Activated T-cell treated with anti-CD3 and anti-CD28 coated beads for 48 hours (primary cell): Measurements from ENCODE around the gene PRLHR.
A peak's percentile ranks its signal among the peaks of the same experiment; 100 is the strongest.

ENCODE experiments used
- DNase-seq: peaks from one replicate; pipeline ENCODE4 v3.0.0-alpha.2; 2020; ENCODE audit warnings: low read depth

The PRLHR gene

GRCh38 chr10:118563373-118563890, 32.0 kb downstream of the PRLHR start:
- no peak for DNase-seq

GRCh38 chr10:118562851-118563250, 32.6 kb downstream of the PRLHR start:
- DNase-seq, result no peak

- DNase-seq, result no peak
Measured at GRCh38 chr10:118557946-118558345, 37.5 kb downstream of the PRLHR start.

- DNase-seq, result no peak
Measured at GRCh38 chr10:118551535-118552100, 43.8 kb downstream of the PRLHR start.

- no peak for DNase-seq
Measured at GRCh38 chr10:118547282-118547681, 48.2 kb downstream of the PRLHR start.

- DNase-seq, result no peak
Measured at GRCh38 chr10:118546479-118546878, 49.0 kb downstream of the PRLHR start.

- no peak for DNase-seq
Measured at GRCh38 chr10:118545381-118545780, 50.1 kb downstream of the PRLHR start.

GRCh38 chr10:118544401-118544948, 51.0 kb downstream of the PRLHR start:
- DNase-seq, result no peak

- peak; percentile 31 for DNase-seq
Measured at GRCh38 chr10:118543714-118544400, 51.6 kb downstream of the PRLHR start.

GRCh38 chr10:118542745-118543144, 52.7 kb downstream of the PRLHR start:
- no peak for DNase-seq

GRCh38 chr10:118542205-118542604, 53.2 kb downstream of the PRLHR start:
- DNase-seq, result no peak

- no peak for DNase-seq
Measured at GRCh38 chr10:118541718-118542117, 53.7 kb downstream of the PRLHR start.
